Ovary (tissue), 9 donors: ENCODE data around the gene GABRG3. TPM values are rescaled to one million over a fixed set of nuclear protein-coding genes. Genes with fewer than 3 reads are reported as not detected.

Source experiments
- DNase-seq, 5 donors: peaks; one replicate each; pipeline ENCODE4 v3.0.0-alpha.2; 2019 to 2020
- H3K27ac ChIP-seq, 2 donors: fragments of 200-600 bp; one replicate each; pipeline versions ENCODE4 v1.5.1 to v1.8.0; 2019 to 2022
- H3K27me3 ChIP-seq: fragments of 200-600 bp; one replicate; pipeline ENCODE4 v1.8.0; 2022
- H3K36me3 ChIP-seq: fragments of 200-600 bp; sonication (generic); one replicate; pipeline ENCODE4 v1.5.1; 2019
- H3K4me1 ChIP-seq: one replicate; pipeline ENCODE4 v1.8.1; 2013; ENCODE audit warnings: mild to moderate bottlenecking, moderate library complexity; ENCODE audit not compliant: insufficient read depth
- H3K4me3 ChIP-seq: fragments of 200-600 bp; sonication (generic); one replicate; pipeline ENCODE4 v1.5.1; 2017
- H3K9me3 ChIP-seq, 2 donors: fragments of 200-600 bp in 1 of 2; sonication (generic) in 1 of 2; one replicate each; pipeline versions ENCODE4 v1.5.1 to v1.8.1; 2013 to 2019; ENCODE audit warnings: mild to moderate bottlenecking in 1 of 2, moderate library complexity in 1 of 2
- CTCF ChIP-seq, 3 donors: fragments of 450-650 bp in 2 of 3; fragments of 200-600 bp in 1 of 3; IDR thresholded peaks; one replicate each; pipeline versions ENCODE4 v1.5.1 to v1.8.0; 2016 to 2022; ENCODE audit warnings: antibody characterized with exemption in 3 of 3, mild to moderate bottlenecking in 1 of 3
- EP300 ChIP-seq: sonication (generic); formaldehyde crosslinking; IDR thresholded peaks from one replicate; pipeline ENCODE4 v1.6.1; 2017; ENCODE audit warnings: antibody characterized with exemption
- POLR2A ChIP-seq: fragments of 450-650 bp; IDR thresholded peaks from one replicate; pipeline ENCODE4 v1.6.1; 2017; ENCODE audit warnings: antibody characterized with exemption, mild to moderate bottlenecking, moderate library complexity
- WGBS, 3 donors: extraction: QIAGEN DNeasy Blood & Tissue Kit in 1 of 3; methylation state at CpG; one replicate each; pipeline versions ENCODE4 v1.1.5 to v1.1.7; 2013 to 2017; 5-methylcytosine and 5-hydroxymethylcytosine counted together
- intact Hi-C, 4 donors: fragments of 100-400 bp; cut with DNase I; formaldehyde crosslinking; loops; one replicate each; pipeline versions ENCODE4 v1.11.0 to v1.15.1; 2022 to 2023
- polyA plus RNA-seq, 2 donors: library from polyadenylated mRNA; stranded (reverse); fragments of 200-250 nt in 1 of 2; fragments of 350-450 nt in 1 of 2; fragmentation: Illumina TruSeq in 1 of 2; extraction: RNeasy Lipid Tissue Mini Kit (QIAGEN cat#74804) in 1 of 2; gene quantifications; one replicate each; pipeline ENCODE4 v1.2.3, GENCODE V29; 2013 to 2014
- total RNA-seq, 7 donors: library from RNA; depleted of rRNA in 2 of 7; stranded (reverse); fragments of >200 nt in 2 of 7; fragmentation: NEBNext Ultra II Directional in 3 of 7; extraction: Animal tissue kit (Norgen Biotek cat#: 25700) in 3 of 7; gene quantifications; one replicate each; pipeline versions ENCODE4 v1.1.0 to v1.2.4, GENCODE V29; 2016 to 2023
- donor health status: DM: no; HTN: no; CAD: no; lungs with moderate emphysema.
- donor health status: DM: no; HTN: no; CAD: no.
- donor health status: Bipolar disorder and iron deficiency.
- donor health status: DM: yes; HTN: yes; CAD: no.
- donor health status: DM: no; HTN: no; CAD: no.
- donor health status: DM: yes; HTN: yes; CAD: no.

The GABRG3 gene
- total and polyA plus RNA-seq, 9 donors = 0.01 to 0.18 (median 0.13) TPM; not detected in 6

GRCh38 chr15:26929588-26929987 is 41.4 kb upstream of the GABRG3 start:
- no peak overlapping the region for H3K27ac ChIP-seq
- WGBS, 3 donors = 81 to 93% (median 86%) methylated on average over 3 to 4 of the region's 4 CpGs

GRCh38 chr15:26934848-26935247 is 36.1 kb upstream of the GABRG3 start:
- intact Hi-C loops = no loop called here
- Histone ChIP-seq H3K4me1 (no peaks in the 10 kb centered on the region), H3K27ac (no peak overlapping the region), H3K4me3 (no peak overlapping the region), H3K36me3 (no peaks in the 10 kb centered on the region), H3K9me3 (no peaks in the 10 kb centered on the region), H3K27me3 (no peaks in the 10 kb centered on the region)
- 59 to 73% (median 62%) methylated on average over 6 of the region's 6 CpGs for WGBS, 3 donors
- no peak for DNase-seq
- TF ChIP-seq EP300 (no peak), CTCF (IDR thresholded peaks at IDR 0.05) (no peak), POLR2A (no peak)

More at GRCh38 chr15:26929588-26929987, 41.4 kb upstream of the GABRG3 start:
- TF ChIP-seq CTCF (IDR thresholded peaks at IDR 0.05) = no peak
- no peak for TF ChIP-seq EP300
- TF ChIP-seq POLR2A = no peak
- H3K27me3 ChIP-seq = no peaks in the 10 kb centered on the region
- no peak overlapping the region for H3K4me3 ChIP-seq
- DNase-seq = no peak
- no peaks in the 10 kb centered on the region for H3K9me3 ChIP-seq
- H3K36me3 ChIP-seq = no peaks in the 10 kb centered on the region
- intact Hi-C loops = no loop called here
- H3K4me1 ChIP-seq = no peaks in the 10 kb centered on the region

- Histone ChIP-seq H3K27ac (no peak overlapping the region), H3K9me3 (no peaks in the 10 kb centered on the region), H3K27me3 (no peaks in the 10 kb centered on the region), H3K36me3 (no peaks in the 10 kb centered on the region), H3K4me1 (no peaks in the 10 kb centered on the region), H3K4me3 (no peak overlapping the region)
- TF ChIP-seq EP300 = no peak
- no peak for TF ChIP-seq POLR2A
- TF ChIP-seq CTCF (IDR thresholded peaks at IDR 0.05) = no peak
- intact Hi-C loops = no loop called here
- WGBS, 3 donors = 86 to 94% (median 92%) methylated on average over 12 of the region's 12 CpGs
- DNase-seq = no peak
Measured at GRCh38 chr15:26935322-26935721, 35.7 kb upstream of the GABRG3 start.

- Histone ChIP-seq H3K36me3 (no peaks in the 10 kb centered on the region), H3K4me1 (no peaks in the 10 kb centered on the region), H3K4me3 (no peak overlapping the region), H3K27me3 (no peaks in the 10 kb centered on the region), H3K27ac (no peak overlapping the region), H3K9me3 (no peaks in the 10 kb centered on the region)
- intact Hi-C loops = no loop called here
- no peak for DNase-seq
- TF ChIP-seq POLR2A (no peak), EP300 (no peak), CTCF (IDR thresholded peaks at IDR 0.05) (no peak)
- WGBS, 3 donors = 89 to 92% (median 89%) methylated on average over 5 of the region's 5 CpGs
Measured at GRCh38 chr15:26936502-26936901, 34.5 kb upstream of the GABRG3 start.

- H3K27me3 ChIP-seq = no peaks in the 10 kb centered on the region
- no peak overlapping the region for H3K4me3 ChIP-seq
- no peaks in the 10 kb centered on the region for H3K36me3 ChIP-seq
- WGBS, 3 donors = 72 to 77% (median 72%) methylated on average over 13 of the region's 13 CpGs
- no peak for DNase-seq
- H3K9me3 ChIP-seq = no peaks in the 10 kb centered on the region
- TF ChIP-seq POLR2A (no peak), EP300 (no peak), CTCF (IDR thresholded peaks at IDR 0.05) (no peak)
- H3K27ac ChIP-seq = no peak overlapping the region
- no peaks in the 10 kb centered on the region for H3K4me1 ChIP-seq
- intact Hi-C loops = no loop called here
Measured at GRCh38 chr15:26937134-26937533, 33.8 kb upstream of the GABRG3 start.
